H1 (cell line): ENCODE measurements around the gene SIAH3. TPM values are rescaled to one million over a fixed set of nuclear protein-coding genes. Genes with fewer than 3 reads are reported as not detected.

ENCODE experiments used
- CTCF ChIA-PET: fragments of 300-600 bp; sonication (Branson Sonifier 250); formaldehyde crosslinking; loops from one replicate; lab custom pipeline; 2021; ENCODE audit not compliant: partially characterized antibody; lab: Charles Lee
- POLR2A ChIA-PET: fragments of 300-600 bp; sonication (Branson Sonifier 250); formaldehyde crosslinking; loops from one replicate; lab custom pipeline; 2021; ENCODE audit warnings: inconsistent platforms; ENCODE audit not compliant: partially characterized antibody; lab: Charles Lee
- DNase-seq, 2 experiments: peaks; one replicate each; pipeline versions ENCODE4 v3.0.0 to v3.0.0-alpha.2; 2010 to 2022; ENCODE audit warnings: low spot score in 2 of 2, low read depth in 1 of 2, mixed read lengths in 1 of 2
- FAIRE-seq: peaks from 2 replicates; lab custom pipeline; 2011; peaks lifted over from hg19 to GRCh38; lab: Jason Lieb, UNC
- H2AFZ ChIP-seq: 2 replicates; pipeline ENCODE4 v1.8.1; 2012; ENCODE audit warnings: low read length, inconsistent platforms
- H2AK5ac ChIP-seq: 2 replicates; pipeline ENCODE4 v1.6.1; 2013; ENCODE audit warnings: low read depth, low read length
- H2BK120ac ChIP-seq: replicated peaks from 2 replicates; pipeline ENCODE3; 2013; ENCODE audit warnings: low read depth, low read length, inconsistent platforms
- H2BK12ac ChIP-seq: 2 replicates; pipeline ENCODE4 v1.6.1; 2013; ENCODE audit warnings: low read depth, low read length
- H2BK15ac ChIP-seq: 2 replicates; pipeline ENCODE4 v1.6.1; 2013; ENCODE audit warnings: low read length
- H2BK20ac ChIP-seq: 2 replicates; pipeline ENCODE4 v1.6.1; 2013; ENCODE audit warnings: low read length
- H2BK5ac ChIP-seq: 2 replicates; pipeline ENCODE4 v1.6.1; 2013; ENCODE audit warnings: low read depth, low read length
- H3K14ac ChIP-seq: 2 replicates; pipeline ENCODE4 v1.6.1; 2013; ENCODE audit warnings: inconsistent platforms; ENCODE audit not compliant: insufficient read length
- H3K18ac ChIP-seq: 2 replicates; pipeline ENCODE4 v1.6.1; 2013; ENCODE audit warnings: low read length; ENCODE audit errors: extremely low read depth
- H3K23ac ChIP-seq: 2 replicates; pipeline ENCODE4 v1.6.1; 2013; ENCODE audit warnings: inconsistent platforms; ENCODE audit not compliant: insufficient read length
- H3K23me2 ChIP-seq: 2 replicates; pipeline ENCODE4 v1.6.1; 2013; ENCODE audit warnings: low read depth, low read length
- H3K27ac ChIP-seq: 2 replicates; pipeline ENCODE4 v1.6.1; 2011; ENCODE audit warnings: low read depth, low read length, inconsistent platforms
- H3K27me3 ChIP-seq, 4 experiments: replicated peaks in 1 of 4; 1 replicate in 1 of 4; 2 replicates in 3 of 4; pipeline versions ENCODE4 v1.6.1 to v1.8.1; 2011 to 2013; ENCODE audit warnings: low read length in 3 of 4, mild to moderate bottlenecking in 3 of 4, inconsistent platforms in 2 of 4, mixed read lengths in 2 of 4, moderate library complexity in 1 of 4; ENCODE audit not compliant: control insufficient read depth in 3 of 4, insufficient read depth in 3 of 4; ENCODE audit errors: extremely low read depth in 1 of 4
- H3K36me3 ChIP-seq, 4 experiments: 2 replicates each; pipeline versions ENCODE4 v1.6.1 to v1.8.1; 2011 to 2013; ENCODE audit warnings: mild to moderate bottlenecking in 4 of 4, low read length in 3 of 4, moderate library complexity in 2 of 4, control low read depth in 1 of 4, inconsistent platforms in 1 of 4; ENCODE audit not compliant: insufficient read depth in 4 of 4, control insufficient read depth in 2 of 4
- H3K4ac ChIP-seq: replicated peaks from 2 replicates; pipeline ENCODE3; 2013; ENCODE audit warnings: low read length, low read depth, mixed read lengths, inconsistent platforms; ENCODE audit not compliant: insufficient read length
- H3K4me1 ChIP-seq, 4 experiments: replicated peaks in 1 of 4; 1 replicate in 1 of 4; 2 replicates in 3 of 4; pipeline versions ENCODE4 v1.6.1 to v1.8.1; 2011 to 2013; ENCODE audit warnings: low read length in 3 of 4, inconsistent platforms in 2 of 4, mixed read lengths in 1 of 4; ENCODE audit not compliant: insufficient read depth in 4 of 4, control insufficient read depth in 3 of 4
- H3K4me2 ChIP-seq, 2 experiments: 2 replicates each; pipeline versions ENCODE4 v1.6.1 to v1.8.1; 2011 to 2013; ENCODE audit warnings: low read depth in 2 of 2, low read length in 2 of 2, control low read depth in 1 of 2, inconsistent platforms in 1 of 2, mild to moderate bottlenecking in 1 of 2; ENCODE audit not compliant: insufficient read depth in 1 of 2
- H3K4me3 ChIP-seq, 4 experiments: fragments of 200-600, 300-600 bp in 1 of 4; sonication (generic), shearing (Covaris generic), sonication (Bioruptor Twin) in 1 of 4; 2 replicates each; pipeline versions ENCODE4 v1.5.1 to v1.8.1; 2011 to 2016; ENCODE audit warnings: low read length in 4 of 4, low read depth in 3 of 4, control low read depth in 2 of 4, inconsistent platforms in 2 of 4, mild to moderate bottlenecking in 2 of 4, mixed read lengths in 1 of 4, moderate library complexity in 1 of 4; ENCODE audit not compliant: insufficient read depth in 2 of 4; ENCODE audit errors: extremely low read depth in 1 of 4
- H3K56ac ChIP-seq: replicated peaks from 2 replicates; pipeline ENCODE3; 2013; ENCODE audit warnings: low read depth, mild to moderate bottlenecking, mixed read lengths, low read length, inconsistent platforms; ENCODE audit not compliant: insufficient read length
- H3K79me1 ChIP-seq: 2 replicates; pipeline ENCODE4 v1.6.1; 2013; ENCODE audit warnings: low read depth, low read length, control low read depth
- H3K79me2 ChIP-seq, 2 experiments: 2 replicates each; pipeline versions ENCODE4 v1.6.1 to v1.8.1; 2012 to 2013; ENCODE audit warnings: low read length in 2 of 2, mild to moderate bottlenecking in 2 of 2, inconsistent platforms in 1 of 2; ENCODE audit not compliant: insufficient read depth in 2 of 2, control insufficient read depth in 1 of 2
- H3K9ac ChIP-seq, 4 experiments: replicated peaks in 1 of 4; 1 replicate in 1 of 4; 2 replicates in 3 of 4; pipeline versions ENCODE4 v1.6.1 to v1.8.1; 2011 to 2013; ENCODE audit warnings: low read depth in 3 of 4, low read length in 3 of 4, control low read depth in 2 of 4, mild to moderate bottlenecking in 2 of 4, moderate library complexity in 2 of 4, inconsistent platforms in 1 of 4; ENCODE audit errors: extremely low read depth in 1 of 4
- H3K9me3 ChIP-seq, 2 experiments: 2 replicates each; pipeline versions ENCODE4 v1.6.1 to v1.8.1; 2012 to 2013; ENCODE audit warnings: mild to moderate bottlenecking in 2 of 2, moderate library complexity in 2 of 2, control low read depth in 1 of 2, inconsistent platforms in 1 of 2, low read depth in 1 of 2, low read length in 1 of 2, mixed read lengths in 1 of 2; ENCODE audit not compliant: insufficient read depth in 2 of 2
- H4K20me1 ChIP-seq, 2 experiments: replicated peaks in 1 of 2; 2 replicates each; pipeline versions ENCODE3 to v1.8.1; 2011 to 2013; ENCODE audit warnings: inconsistent platforms in 2 of 2, low read length in 2 of 2, mild to moderate bottlenecking in 1 of 2; ENCODE audit not compliant: insufficient read depth in 2 of 2, control insufficient read depth in 1 of 2
- H4K5ac ChIP-seq: 2 replicates; pipeline ENCODE4 v1.6.1; 2013; ENCODE audit warnings: low read length, low read depth, mixed read lengths, inconsistent platforms; ENCODE audit not compliant: insufficient read length
- H4K8ac ChIP-seq: 2 replicates; pipeline ENCODE4 v1.8.0; 2013; ENCODE audit warnings: mild to moderate bottlenecking, moderate library complexity, low read length, inconsistent platforms; ENCODE audit not compliant: insufficient read depth; ENCODE audit errors: extremely low read depth
- H4K91ac ChIP-seq: replicated peaks from 2 replicates; pipeline ENCODE3; 2013; ENCODE audit warnings: low read length, mixed read lengths, inconsistent platforms; ENCODE audit not compliant: insufficient read length
- BRCA1 ChIP-seq: IDR thresholded peaks from 2 replicates; pipeline ENCODE4 v1.6.1; 2012; ENCODE audit warnings: low read depth, low read length, improper control_type of control experiment
- JUN ChIP-seq: IDR thresholded peaks from 2 replicates; pipeline ENCODE4 v1.6.1; 2011; ENCODE audit warnings: low read depth, mild to moderate bottlenecking, improper control_type of control experiment, low read length
- MAX ChIP-seq: IDR thresholded peaks from 2 replicates; pipeline ENCODE4 v1.6.1; 2012; ENCODE audit warnings: inconsistent platforms
- NRF1 ChIP-seq: IDR thresholded peaks from 2 replicates; pipeline ENCODE4 v1.6.1; 2011; ENCODE audit warnings: mild to moderate bottlenecking, low read depth, low read length, improper control_type of control experiment
- PHF8 ChIP-seq: fragments of 200-600 bp; sonication (generic); conservative IDR thresholded peaks from 2 replicates; pipeline ENCODE4 v1.7.1; 2012; ENCODE audit warnings: low read depth, mild to moderate bottlenecking, inconsistent platforms, low read length, moderate library complexity
- RBBP5 ChIP-seq: IDR thresholded peaks from 2 replicates; pipeline ENCODE4 v1.7.1; 2012; ENCODE audit warnings: low read depth, mild to moderate bottlenecking, inconsistent platforms, low read length, moderate library complexity, borderline replicate concordance
- SAP30 ChIP-seq: fragments of 300-600 bp; sonication (generic); IDR thresholded peaks from 2 replicates; pipeline ENCODE4 v1.7.1; 2012; ENCODE audit warnings: low read length, moderate library complexity, mild to moderate bottlenecking, inconsistent platforms; ENCODE audit not compliant: insufficient read depth, insufficient replicate concordance
- SIX5 ChIP-seq: IDR thresholded peaks from 2 replicates; pipeline ENCODE4 v1.6.1; 2011; ENCODE audit warnings: mild to moderate bottlenecking, low read depth, low read length
- SP2 ChIP-seq: IDR thresholded peaks from 2 replicates; pipeline ENCODE4 v1.6.1; 2012; ENCODE audit warnings: mild to moderate bottlenecking, low read length, inconsistent platforms
- SP4 ChIP-seq: IDR thresholded peaks from 2 replicates; pipeline ENCODE4 v1.6.1; 2012; ENCODE audit warnings: low read length, inconsistent platforms
- YY1 ChIP-seq: IDR thresholded peaks from 2 replicates; pipeline ENCODE4 v1.6.1; 2011; ENCODE audit warnings: low read depth, mild to moderate bottlenecking, low read length
- WGBS, 2 experiments: shearing (Covaris generic) in 1 of 2; methylation state at CpG; one replicate each; pipeline versions ENCODE4 v1.1.6 to v1.1.7; 2013 to 2015; ENCODE audit warnings: low lambda C conversion rate in 2 of 2, mixed read lengths in 2 of 2, inconsistent platforms in 1 of 2, low coverage in 1 of 2, missing lambda C conversion rate in 1 of 2; ENCODE audit not compliant: insufficient replicate concordance in 2 of 2, insufficient coverage in 1 of 2, insufficient read length in 1 of 2; ENCODE audit errors: extremely low coverage in 1 of 2, missing lambda C conversion rate in 1 of 2; 5-methylcytosine and 5-hydroxymethylcytosine counted together
- polyA plus RNA-seq, 7 experiments: library from polyadenylated mRNA; depleted of rRNA in 3 of 7; stranded (reverse) in 5 of 7; unstranded in 2 of 7; fragments of >200 nt in 5 of 7; fragments of 200-250 nt in 2 of 7; gene quantifications; 1 replicate in 5 of 7; 2 replicates in 1 of 7; 4 replicates in 1 of 7; pipeline versions ENCODE4 v1.2.1 to v1.2.3, GENCODE V29; 2011 to 2013; ENCODE audit warnings: missing spikeins in 2 of 7, mixed read lengths in 2 of 7
- total RNA-seq: library from RNA; stranded (reverse); fragmentation: NEBNext Ultra II Directional; extraction: Animal tissue kit (Norgen Biotek cat#: 25700); gene quantifications from 2 replicates; pipeline ENCODE4 v1.2.1, GENCODE V29; 2021

The SIAH3 gene
- total and polyA plus RNA-seq, 2 of the 8 experiments (the other 6 are each of a cell fraction or from before 2014, with no cell fraction given): 0.15 to 0.17 TPM

DNA sequence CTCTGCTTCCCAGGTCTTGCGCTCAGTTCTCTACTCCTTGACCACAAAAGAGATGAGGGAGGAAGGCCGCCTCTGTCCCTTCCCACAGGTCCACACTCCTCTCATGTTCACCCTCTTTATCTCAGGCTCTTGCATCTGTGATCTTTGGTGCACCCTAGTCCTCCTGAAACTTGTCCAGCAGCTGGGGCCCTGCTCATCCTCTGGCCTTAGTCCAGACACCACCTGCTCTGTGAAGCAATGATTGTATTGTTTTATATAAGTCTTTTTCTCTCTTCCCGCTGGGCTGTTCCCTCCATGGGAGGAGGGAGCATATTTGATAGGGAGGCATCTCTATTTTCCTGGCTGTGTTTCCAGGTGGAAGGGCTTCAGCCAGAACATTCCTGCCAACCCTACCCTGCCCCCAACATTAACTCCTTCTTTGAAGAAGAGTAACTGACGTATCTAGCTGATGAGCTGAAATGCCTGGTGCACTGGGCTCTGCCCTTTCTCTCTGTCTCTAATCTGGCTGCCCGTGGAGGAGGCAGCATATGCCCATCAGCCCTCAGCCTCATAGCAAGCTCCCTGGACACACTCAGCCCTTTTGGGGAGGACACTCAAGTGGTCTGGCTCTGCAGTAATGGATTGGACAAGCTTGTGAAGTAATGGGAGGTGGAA is 38.2 kb upstream of the SIAH3 start:
- H4K20me1 ChIP-seq: no peaks in the 10 kb centered on the region
- no peak overlapping the region for H2BK12ac ChIP-seq
- no peak overlapping the region for H3K9ac ChIP-seq
- no peaks in the 10 kb centered on the region for H3K23me2 ChIP-seq
- no peaks in the 10 kb centered on the region for H3K27me3 ChIP-seq
- no peak overlapping the region for H4K8ac ChIP-seq
- H2AFZ ChIP-seq: no peak overlapping the region
- no peak for DNase-seq
- H4K5ac ChIP-seq: no peak overlapping the region
- H3K79me2 ChIP-seq: no peaks in the 10 kb centered on the region
- H2AK5ac ChIP-seq: no peak overlapping the region
- H3K4me3 ChIP-seq: no peak overlapping the region
- TF ChIP-seq SP4 (no peak), SIX5 (no peak), SP2 (no peak), BRCA1 (no peak), YY1 (no peak), SAP30 (no peak), PHF8 (no peak), NRF1 (no peak), RBBP5 (no peak), JUN (no peak), MAX (no peak)
- TF ChIP-seq, all 59 proteins: peak for 0
- Histone ChIP-seq H2BK15ac (no peak overlapping the region), H3K4me2 (no peak overlapping the region), H3K56ac (no peak overlapping the region), H3K23ac (no peak overlapping the region), H2BK20ac (no peak overlapping the region), H3K14ac (no peak overlapping the region), H3K4me1 (no peaks in the 10 kb centered on the region; a peak in 1 of 7 replicates), H2BK5ac (no peak overlapping the region), H3K9me3 (no peaks in the 10 kb centered on the region), H3K18ac (no peak overlapping the region), H3K79me1 (no peaks in the 10 kb centered on the region), H3K36me3 (no peaks in the 10 kb centered on the region), H3K4ac (no peak overlapping the region), H2BK120ac (no peak overlapping the region), H4K91ac (no peak overlapping the region), H3K27ac (no peak overlapping the region)
- CTCF ChIA-PET: interaction anchor here (0.6 to 1.1 kb wide), 4 partner anchors 11 to 119 kb away, joined by 3 to 4 read pairs (median 3); no protein-coding TSS in a partner anchor
- no peak for FAIRE-seq
- POLR2A ChIA-PET: interaction anchor here (0.7 kb wide), 1 partner anchor 16 kb away, joined by 4 read pairs; no protein-coding TSS in a partner anchor
- WGBS, 2 experiments: 83% methylated on average over 5 of the region's 5 CpGs; no CpG with 5 or more reads in 1 of the 2 experiments
